CD14-positive monocyte (primary cell): ENCODE measurements around the gene FBXW11. TPM values are rescaled to one million over a fixed set of nuclear protein-coding genes. Genes with fewer than 3 reads are reported as not detected.

ENCODE experiments used
- DNase-seq, 3 donors: peaks; one replicate each; pipeline ENCODE4 v3.0.0-alpha.2; 2011 to 2022
- H2AFZ ChIP-seq: 2 replicates; pipeline ENCODE4 v1.6.0; 2012; ENCODE audit warnings: mild to moderate bottlenecking, low read depth, low read length, inconsistent platforms; ENCODE audit not compliant: insufficient read depth, poor library complexity, severe bottlenecking
- H3K27ac ChIP-seq, 2 donors: 1 replicate in 1 of 2; 2 replicates in 1 of 2; pipeline ENCODE4 v1.5.1; 2012 to 2013; ENCODE audit warnings: low read length in 2 of 2, control low read depth in 1 of 2, inconsistent platforms in 1 of 2, low read depth in 1 of 2, mild to moderate bottlenecking in 1 of 2
- H3K27me3 ChIP-seq, 2 donors: one replicate each; pipeline versions ENCODE4 v1.6.0 to v1.6.1; 2011 to 2013; ENCODE audit warnings: low read length in 2 of 2; ENCODE audit not compliant: control insufficient read depth in 2 of 2, insufficient read depth in 2 of 2
- H3K36me3 ChIP-seq, 2 donors: replicated peaks in 1 of 2; 1 replicate in 1 of 2; 2 replicates in 1 of 2; pipeline versions ENCODE4 v1.5.1 to v1.6.1; 2012 to 2013; ENCODE audit warnings: low read length in 2 of 2, control low read depth in 1 of 2, inconsistent platforms in 1 of 2, mild to moderate bottlenecking in 1 of 2; ENCODE audit not compliant: insufficient read depth in 2 of 2, control insufficient read depth in 1 of 2
- H3K4me1 ChIP-seq, 2 donors: 1 replicate in 1 of 2; 2 replicates in 1 of 2; pipeline versions ENCODE4 v1.5.1 to v1.6.1; 2012 to 2013; ENCODE audit warnings: low read length in 2 of 2, control low read depth in 1 of 2, inconsistent platforms in 1 of 2, mild to moderate bottlenecking in 1 of 2, moderate library complexity in 1 of 2; ENCODE audit not compliant: insufficient read depth in 2 of 2, control insufficient read depth in 1 of 2
- H3K4me2 ChIP-seq: replicated peaks from 2 replicates; pipeline ENCODE3; 2012; ENCODE audit warnings: low read length, moderate library complexity, mild to moderate bottlenecking; ENCODE audit not compliant: poor library complexity, severe bottlenecking; ENCODE audit errors: extremely low read depth
- H3K4me3 ChIP-seq, 3 experiments: fragments of 200-600 bp in 1 of 3; sonication (generic) in 1 of 3; replicated peaks in 1 of 3; 1 replicate in 2 of 3; 2 replicates in 1 of 3; pipeline ENCODE4 v1.5.1; 2011 to 2013; ENCODE audit warnings: low read length in 3 of 3, mild to moderate bottlenecking in 3 of 3, control low read depth in 2 of 3, low read depth in 2 of 3, inconsistent platforms in 1 of 3, moderate library complexity in 1 of 3
- H3K79me2 ChIP-seq: 2 replicates; pipeline ENCODE4 v1.6.0; 2012; ENCODE audit warnings: mild to moderate bottlenecking, control low read depth, inconsistent platforms, low read length, moderate library complexity; ENCODE audit not compliant: insufficient read depth
- H3K9ac ChIP-seq: 2 replicates; pipeline ENCODE4 v1.6.0; 2017; ENCODE audit warnings: low read length, mild to moderate bottlenecking; ENCODE audit not compliant: insufficient read depth, poor library complexity, severe bottlenecking
- H3K9me3 ChIP-seq, 2 donors: replicated peaks in 1 of 2; 1 replicate in 1 of 2; 2 replicates in 1 of 2; pipeline versions ENCODE4 v1.5.1 to v1.6.1; 2012 to 2013; ENCODE audit warnings: low read length in 2 of 2, control low read depth in 1 of 2; ENCODE audit not compliant: control insufficient read depth in 1 of 2, insufficient read depth in 1 of 2
- H4K20me1 ChIP-seq: 2 replicates; pipeline ENCODE4 v1.6.0; 2012; ENCODE audit warnings: mild to moderate bottlenecking, low read length, control low read depth, moderate library complexity; ENCODE audit not compliant: insufficient read depth
- H3K27ac Mint-ChIP-seq, 7 donors: one replicate each; pipeline ENCODE4 v1.8.0; 2020; ENCODE audit warnings: mild to moderate bottlenecking in 7 of 7, mixed read lengths in 7 of 7, moderate library complexity in 6 of 7, inconsistent platforms in 2 of 7
- H3K27me3 Mint-ChIP-seq, 3 donors: one replicate each; pipeline ENCODE4 v1.8.0; 2021 to 2022; ENCODE audit warnings: low read depth in 3 of 3, mild to moderate bottlenecking in 3 of 3, mixed read lengths in 3 of 3, moderate library complexity in 3 of 3, inconsistent platforms in 1 of 3
- H3K36me3 Mint-ChIP-seq, 2 donors: one replicate each; pipeline ENCODE4 v1.8.0; 2020; ENCODE audit warnings: mixed read lengths in 2 of 2, inconsistent platforms in 1 of 2, mild to moderate bottlenecking in 1 of 2
- H3K4me1 Mint-ChIP-seq: one replicate; pipeline ENCODE4 v1.8.0; 2020; ENCODE audit warnings: mild to moderate bottlenecking, mixed read lengths
- H3K4me3 Mint-ChIP-seq, 2 donors: one replicate each; pipeline ENCODE4 v1.8.0; 2020; ENCODE audit warnings: mild to moderate bottlenecking in 2 of 2, mixed read lengths in 2 of 2, moderate library complexity in 1 of 2
- H3K9me3 Mint-ChIP-seq, 7 donors: one replicate each; pipeline ENCODE4 v1.8.0; 2020 to 2022; ENCODE audit warnings: mixed read lengths in 7 of 7, mild to moderate bottlenecking in 6 of 7, moderate library complexity in 6 of 7, inconsistent platforms in 2 of 7
- CTCF ChIP-seq: fragments of 200-600 bp; IDR thresholded peaks from one replicate; pipeline ENCODE4 v1.8.0; 2022; ENCODE audit warnings: antibody characterized with exemption, mild to moderate bottlenecking
- WGBS: methylation state at CpG from one replicate; pipeline ENCODE4 v1.1.5; 2013; ENCODE audit warnings: missing lambda C conversion rate; ENCODE audit not compliant: insufficient coverage; 5-methylcytosine and 5-hydroxymethylcytosine counted together
- intact Hi-C, 2 donors: fragments of 100-400 bp; cut with micrococcal nuclease; formaldehyde crosslinking; loops; one replicate each; pipeline versions ENCODE4 v1.15.0 to v1.15.1; 2023
- polyA plus RNA-seq, 3 donors: library from polyadenylated mRNA; depleted of rRNA in 1 of 3; unstranded in 2 of 3; stranded (reverse) in 1 of 3; fragments of 300-500 nt in 2 of 3; fragments of >200 nt in 1 of 3; fragmentation: Illumina TruSeq in 2 of 3; gene quantifications; 1 replicate in 2 of 3; 2 replicates in 1 of 3; pipeline ENCODE4 v1.2.3, GENCODE V29; 2012 to 2021

FBXW11 gene
- polyA plus RNA-seq, 3 donors, result 15.0 to 24.5 (median 18.2) TPM

- Mint-ChIP-seq H3K9me3 (no peaks in the 10 kb centered on the region), H3K4me3 (no peak overlapping the region), H3K36me3 (peaks cover 22% of the 10 kb centered on the region in 2 donors), H3K4me1 (peaks cover 17% of the 10 kb centered on the region), H3K27ac (no peak overlapping the region), H3K27me3 (no peaks in the 10 kb centered on the region)
- Histone ChIP-seq H3K4me3 (no peak overlapping the region), H3K27ac (no peak overlapping the region), H3K79me2 (peaks cover 42% of the 10 kb centered on the region), H3K27me3 (no peaks in the 10 kb centered on the region), H3K4me2 (no peak overlapping the region), H3K9me3 (no peaks in the 10 kb centered on the region), H3K4me1 (peaks cover 0 to 5% of the 10 kb centered on the region in 2 donors), H3K9ac (no peak overlapping the region), H4K20me1 (peaks cover 77% of the 10 kb centered on the region), H2AFZ (no peak overlapping the region), H3K36me3 (peaks cover 3 to 33% of the 10 kb centered on the region in 2 donors)
- DNase-seq, result no peak
- intact Hi-C loops, result loop anchor here (5.0 kb wide), 2 partner anchors 131 to 381 kb away; no protein-coding TSS in a partner anchor
- no CpG with 5 or more reads among the region's 2 CpGs for WGBS
- TF ChIP-seq CTCF, result no peak
These were observed 95.3 kb downstream of the FBXW11 start for GRCh38 chr5:171911152-171911551.

- H3K4me3 Mint-ChIP-seq, result no peak overlapping the region
- Histone ChIP-seq H3K9me3 (no peaks in the 10 kb centered on the region), H3K4me1 (peaks cover 15 to 20% of the 10 kb centered on the region in 2 donors), H3K4me3 (no peak overlapping the region), H2AFZ (no peak overlapping the region), H3K79me2 (peaks cover 30% of the 10 kb centered on the region), H3K36me3 (peaks cover 3 to 33% of the 10 kb centered on the region in 2 donors), H3K27me3 (no peaks in the 10 kb centered on the region), H4K20me1 (peaks cover 67% of the 10 kb centered on the region), H3K27ac (no peak overlapping the region), H3K9ac (no peak overlapping the region), H3K4me2 (no peak overlapping the region)
- intact Hi-C loops, result loop anchor here (5.0 kb wide), 2 partner anchors 426 to 491 kb away; partner anchors contain the start of gene FGF18 (in 2 of the 2)
- DNase-seq, result no peak
- peaks cover 22% of the 10 kb centered on the region in 2 donors for H3K36me3 Mint-ChIP-seq
- WGBS, result 100% methylated on average over 1 of the region's 3 CpGs
- no peaks in the 10 kb centered on the region for H3K9me3 Mint-ChIP-seq
- peaks cover 29% of the 10 kb centered on the region for H3K4me1 Mint-ChIP-seq
- no peak for TF ChIP-seq CTCF
- peaks cover 0 to 2% (median 0%) of the 10 kb centered on the region in 3 donors for H3K27me3 Mint-ChIP-seq
- H3K27ac Mint-ChIP-seq, result no peak overlapping the region
These were observed 97.8 kb downstream of the FBXW11 start for GRCh38 chr5:171908638-171909037.
